Measurements from ENCODE around the gene TTPAL. TPM values are rescaled to one million over a fixed set of nuclear protein-coding genes. Genes with fewer than 3 reads are reported as not detected.

Gene TTPAL
- total and polyA plus RNA-seq, 10 of the 15 experiments (the other 5 are each of a cell fraction or from before 2014, with no cell fraction given): 4.0 to 24.0 (median 9.3) TPM

- H3K9ac ChIP-seq (ENCODE audit: control insufficient read depth, insufficient read depth, low read length): no peak overlapping the region
- H3K4me1 ChIP-seq (ENCODE audit: control insufficient read depth, insufficient read depth, low read length): peaks cover 4% of the 10 kb centered on the region; the same call in 1 of the 2 replicates
- ChIA-PET POLR2A (no interaction called here), RAD21 (ENCODE audit: unreplicated experiment) (interaction anchor here (0.9 kb wide), 1 partner anchor 34 kb away, joined by 3 read pairs; no protein-coding TSS in a partner anchor), CTCF (no interaction called here), SMC1A (ENCODE audit: uncharacterized antibody, unreplicated experiment) (no interaction called here)
- no peaks in the 10 kb centered on the region for H3K9me3 ChIP-seq (replicated peaks; ENCODE audit: control insufficient read depth, insufficient read depth, low read length)
- ATAC-seq (no peak), FAIRE-seq (no peak), DNase-seq (ENCODE audit: low read depth, low spot score) (no peak)
- H3K27me3 ChIP-seq (replicated peaks in 1 of 2; ENCODE audit: control insufficient read depth in 2 of 2, insufficient read depth in 2 of 2, low read length in 1 of 2): no peaks in the 10 kb centered on the region
- no peaks in the 10 kb centered on the region for H3K79me2 ChIP-seq (ENCODE audit: control insufficient read depth, insufficient read depth, low read length)
- H2AFZ ChIP-seq (ENCODE audit: control insufficient read depth, low read depth, low read length): no peak overlapping the region
- no peak for TF ChIP-seq SREBF1 (IDR thresholded peaks at IDR 0.05; ENCODE audit: low read length)
- no peak for TF ChIP-seq ZBTB40 (IDR thresholded peaks at IDR 0.05; ENCODE audit: borderline replicate concordance)
- TF ChIP-seq YBX1 (IDR thresholded peaks at IDR 0.05): no peak
- TF ChIP-seq HDAC6 (IDR thresholded peaks at IDR 0.05; ENCODE audit: unreplicated experiment): no peak
- no peak for TF ChIP-seq STAT1 (conservative IDR thresholded peaks at IDR 0.05)
- no peak for TF ChIP-seq RCOR1 (conservative IDR thresholded peaks at IDR 0.05; ENCODE audit: low read depth, low read length)
- no peak for TF ChIP-seq MAX (IDR thresholded peaks at IDR 0.05; ENCODE audit: low read depth, low read length)
- TF ChIP-seq RELA (IDR thresholded peaks at IDR 0.05; ENCODE audit: borderline replicate concordance, partially characterized antibody): no peak
- TF ChIP-seq ESRRA (IDR thresholded peaks at IDR 0.05; ENCODE audit: low read length): no peak
- TF ChIP-seq CHD1 (IDR thresholded peaks at IDR 0.05; ENCODE audit: low read depth, low read length): no peak
- TF ChIP-seq IRF3 (IDR thresholded peaks at IDR 0.05): no peak
- no peak for TF ChIP-seq ZNF217 (IDR thresholded peaks at IDR 0.05)
- no peak for TF ChIP-seq NR2C1 (IDR thresholded peaks at IDR 0.05)
- TF ChIP-seq NKRF (conservative IDR thresholded peaks at IDR 0.05): no peak
- no peak overlapping the region for H3K4me2 ChIP-seq (ENCODE audit: control insufficient read depth, insufficient read depth)
- in situ Hi-C loops (cut with MboI) (no loop called here), intact Hi-C loops (cut with micrococcal nuclease; ENCODE audit: unreplicated experiment) (no loop called here)
- peaks cover 16 to 32% of the 10 kb centered on the region in 2 experiments for H3K36me3 ChIP-seq (ENCODE audit: control insufficient read depth in 2 of 2, insufficient read depth in 2 of 2, low read length in 1 of 2)
- 98% methylated on average over 5 of the region's 5 CpGs for WGBS (ENCODE audit: insufficient coverage, insufficient replicate concordance, low lambda C conversion rate, missing lambda C conversion rate)
- H4K20me1 ChIP-seq (ENCODE audit: control insufficient read depth, insufficient read depth): no peaks in the 10 kb centered on the region
- H3K4me3 ChIP-seq: no peak overlapping the region
- H3K27ac ChIP-seq (ENCODE audit: control insufficient read depth, insufficient read depth): no peak overlapping the region
- no TSS peak for BruUV-seq (replicated peaks)
Observed at GRCh38 chr20:44501448-44501847, 25.8 kb downstream of the TTPAL start.

All from GM12878 (cell line).